ENCODE measurements around the gene FARSA. TPM values are rescaled to one million over a fixed set of nuclear protein-coding genes. Genes with fewer than 3 reads are reported as not detected.
A peak's percentile ranks its signal among the peaks of the same experiment; 100 is the strongest.

The FARSA gene
- total and polyA plus RNA-seq, 2 donors (not counting 1 experiment from before 2014, with no cell fraction given), result 26.4 to 50.1 TPM

DNA sequence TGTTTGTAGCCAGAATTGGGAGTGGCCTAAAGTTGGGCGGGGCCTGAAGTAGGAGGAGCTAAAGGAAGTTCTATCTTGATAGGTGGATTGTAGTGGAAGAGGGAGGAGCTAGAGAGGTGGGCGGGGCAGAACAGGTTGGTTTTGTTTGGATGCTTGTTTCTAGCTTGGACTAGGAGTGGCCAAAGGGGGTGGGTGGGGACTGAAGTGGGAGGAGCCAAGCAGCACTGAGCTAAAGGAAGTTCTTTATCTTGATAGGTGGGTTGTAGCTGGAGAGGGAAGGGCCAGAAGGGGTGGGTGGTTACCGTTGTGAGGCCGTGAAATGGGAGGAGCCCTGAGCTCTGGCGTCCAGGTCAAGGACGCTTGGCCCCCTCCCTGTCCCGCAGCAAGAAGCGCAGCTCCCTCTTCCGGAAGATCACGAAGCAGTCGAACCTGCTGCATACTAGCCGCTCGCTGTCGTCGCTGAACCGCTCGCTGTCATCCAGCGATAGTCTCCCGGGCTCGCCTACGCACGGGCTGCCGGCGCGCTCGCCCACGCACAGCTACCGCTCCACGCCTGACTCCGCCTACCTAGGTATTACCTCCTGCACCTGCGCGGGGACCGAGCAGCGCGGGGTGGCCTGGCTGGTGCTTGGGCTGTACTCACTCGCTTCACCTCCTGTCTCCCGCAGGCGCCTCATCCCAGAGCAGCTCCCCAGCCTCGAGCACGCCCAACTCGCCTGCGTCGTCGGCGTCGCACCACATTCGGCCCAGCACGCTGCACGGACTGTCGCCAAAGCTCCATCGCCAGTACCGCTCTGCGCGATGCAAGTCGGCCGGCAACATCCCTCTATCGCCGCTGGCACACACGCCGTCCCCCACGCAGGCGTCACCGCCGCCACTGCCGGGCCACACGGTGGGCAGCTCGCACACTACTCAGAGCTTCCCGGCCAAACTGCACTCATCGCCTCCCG lies 60.3 kb downstream of the FARSA start:
- Mint-ChIP-seq H3K27me3 (no peaks in the 10 kb centered on the region), H3K4me1 (no peaks in the 10 kb centered on the region), H3K9me3 (ENCODE audit: insufficient read depth) (peaks cover 4% of the 10 kb centered on the region), H3K4me3 (peak overlapping the region; percentile 34), H3K27ac (no peak overlapping the region)
- ChIA-PET CTCF (interaction anchor here (0.5 to 1.0 kb wide), 5 partner anchors 11 to 1674 kb away, joined by 3 to 4 read pairs (median 3); partner anchors contain the start of gene DHPS), POLR2A (interaction anchor here (0.6 to 0.7 kb wide), 2 partner anchors 53 to 1264 kb away, joined by 3 read pairs; no protein-coding TSS in a partner anchor)
- 89% methylated on average over 70 of the region's 70 CpGs for WGBS (ENCODE audit: insufficient coverage)
- intact Hi-C loops (cut with micrococcal nuclease), result no loop called here
- Histone ChIP-seq H2AFZ (ENCODE audit: insufficient read depth, low read depth, low read length, poor library complexity, severe bottlenecking) (peak overlapping the region; percentile 22), H3K4me1 (ENCODE audit: control insufficient read depth in 2 of 2, insufficient read depth in 2 of 2, low read length in 2 of 2) (no peaks in the 10 kb centered on the region), H3K9me3 (ENCODE audit: control extremely low read depth in 1 of 3, control insufficient read depth in 2 of 3, insufficient read depth in 1 of 3, low read length in 2 of 3) (peaks cover 0 to 19% (median 0%) of the 10 kb centered on the region in 3 donors), H3K4me2 (replicated peaks; ENCODE audit: low read depth, low read length, poor library complexity, severe bottlenecking) (peak overlapping the region; percentile 52), H3K9ac (ENCODE audit: low read length) (peak overlapping the region; percentile 7), H3K27ac (ENCODE audit: low read length in 2 of 2) (no peak overlapping the region), H3K4me3 (ENCODE audit: control extremely low read depth in 1 of 5, extremely low read depth in 1 of 5, insufficient read depth in 1 of 5, low read depth in 2 of 5, low read length in 4 of 5) (peak overlapping the region in 2 of 5 experiments; percentile 34), H3K36me3 (replicated peaks in 1 of 2; ENCODE audit: control extremely low read depth in 1 of 2, control insufficient read depth in 1 of 2, extremely low read depth in 1 of 2, insufficient read depth in 2 of 2, low read length in 1 of 2) (peaks cover 0 to 23% of the 10 kb centered on the region in 2 experiments), H3K27me3 (replicated peaks in 1 of 4; ENCODE audit: control extremely low read depth in 1 of 4, control insufficient read depth in 3 of 4, insufficient read depth in 4 of 4, low read length in 3 of 4) (no peaks in the 10 kb centered on the region), H3K79me2 (ENCODE audit: control insufficient read depth, insufficient read depth, low read length) (peaks cover 4% of the 10 kb centered on the region), H4K20me1 (ENCODE audit: control insufficient read depth, insufficient read depth, low read length, poor library complexity, severe bottlenecking) (no peaks in the 10 kb centered on the region)
- no peak for TF ChIP-seq EZH2 (IDR thresholded peaks at IDR 0.05; ENCODE audit: borderline replicate concordance, insufficient read depth, low read depth, low read length, poor library complexity, severe bottlenecking)
- TF ChIP-seq, protein P1, sequence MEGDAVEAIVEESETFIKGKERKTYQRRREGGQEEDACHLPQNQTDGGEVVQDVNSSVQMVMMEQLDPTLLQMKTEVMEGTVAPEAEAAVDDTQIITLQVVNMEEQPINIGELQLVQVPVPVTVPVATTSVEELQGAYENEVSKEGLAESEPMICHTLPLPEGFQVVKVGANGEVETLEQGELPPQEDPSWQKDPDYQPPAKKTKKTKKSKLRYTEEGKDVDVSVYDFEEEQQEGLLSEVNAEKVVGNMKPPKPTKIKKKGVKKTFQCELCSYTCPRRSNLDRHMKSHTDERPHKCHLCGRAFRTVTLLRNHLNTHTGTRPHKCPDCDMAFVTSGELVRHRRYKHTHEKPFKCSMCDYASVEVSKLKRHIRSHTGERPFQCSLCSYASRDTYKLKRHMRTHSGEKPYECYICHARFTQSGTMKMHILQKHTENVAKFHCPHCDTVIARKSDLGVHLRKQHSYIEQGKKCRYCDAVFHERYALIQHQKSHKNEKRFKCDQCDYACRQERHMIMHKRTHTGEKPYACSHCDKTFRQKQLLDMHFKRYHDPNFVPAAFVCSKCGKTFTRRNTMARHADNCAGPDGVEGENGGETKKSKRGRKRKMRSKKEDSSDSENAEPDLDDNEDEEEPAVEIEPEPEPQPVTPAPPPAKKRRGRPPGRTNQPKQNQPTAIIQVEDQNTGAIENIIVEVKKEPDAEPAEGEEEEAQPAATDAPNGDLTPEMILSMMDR (IDR thresholded peaks at IDR 0.05), result no peak
- ATAC-seq (ENCODE audit: low read depth) (peak; percentile 72), DNase-seq (peak; percentile 69)

Small RNAs within 50 kb of the gene (small RNA-seq; reads per million reads assigned to genes)
- gene MIR5695 (ENCODE audit: insufficient read length, low read depth, low replicate concordance) (not detected), gene MIR6515 (ENCODE audit: insufficient read length, low read depth, low replicate concordance) (not detected)

Other genes starting within 250 kb of the FARSA start
- gene GNG14, start 245.7 kb downstream of the FARSA start, total RNA-seq, result not detected in 2 replicates
- not detected in 2 replicates for gene GNG14, start 245.7 kb downstream of the FARSA start, polyA plus RNA-seq
- gene FBXW9, start 237.1 kb downstream of the FARSA start, total RNA-seq, result 4.7 and 5.2 TPM in 2 replicates
- 4.0 and 4.7 TPM in 2 replicates for gene FBXW9, start 237.1 kb downstream of the FARSA start, polyA plus RNA-seq
- 73.7 and 76.3 TPM in 2 replicates for gene TNPO2, start 209.8 kb downstream of the FARSA start, total RNA-seq
- 85.6 and 89.0 TPM in 2 replicates for gene TNPO2, start 209.8 kb downstream of the FARSA start, polyA plus RNA-seq
- 199 and 207 TPM in 2 replicates for gene TRIR, start 199.0 kb downstream of the FARSA start, total RNA-seq
- gene TRIR, start 199.0 kb downstream of the FARSA start, polyA plus RNA-seq, result 270 and 305 TPM in 2 replicates
- gene GET3, start 196.2 kb downstream of the FARSA start, total RNA-seq, result 30.7 and 37.2 TPM in 2 replicates
- 45.5 and 61.7 TPM in 2 replicates for gene GET3, start 196.2 kb downstream of the FARSA start, polyA plus RNA-seq
- gene BEST2, start 181.9 kb downstream of the FARSA start, total RNA-seq, result not detected in 2 replicates
- gene BEST2, start 181.9 kb downstream of the FARSA start, polyA plus RNA-seq, result 0.07 TPM in 1 of 2 replicates, not detected in the other
- 31.6 and 33.4 TPM in 2 replicates for gene HOOK2, start 158.2 kb downstream of the FARSA start, total RNA-seq
- 30.3 and 35.7 TPM in 2 replicates for gene HOOK2, start 158.2 kb downstream of the FARSA start, polyA plus RNA-seq
- gene JUNB, start 142.2 kb downstream of the FARSA start, total RNA-seq, result 196 and 206 TPM in 2 replicates
- gene JUNB, start 142.2 kb downstream of the FARSA start, polyA plus RNA-seq, result 1,407 and 4,055 TPM in 2 replicates
- gene PRDX2, start 131.9 kb downstream of the FARSA start, total RNA-seq, result 45.1 and 45.5 TPM in 2 replicates
- 44.3 and 66.1 TPM in 2 replicates for gene PRDX2, start 131.9 kb downstream of the FARSA start, polyA plus RNA-seq
- 2.1 TPM in 1 of 2 replicates, not detected in the other for gene THSD8, start 131.6 kb downstream of the FARSA start, total RNA-seq
- gene THSD8, start 131.6 kb downstream of the FARSA start, polyA plus RNA-seq, result not detected in 2 replicates
- 16.9 and 18.9 TPM in 2 replicates for gene RNASEH2A, start 127.1 kb downstream of the FARSA start, total RNA-seq
- gene RNASEH2A, start 127.1 kb downstream of the FARSA start, polyA plus RNA-seq, result 13.0 and 14.5 TPM in 2 replicates
- gene RTBDN, start 99.1 kb downstream of the FARSA start, total RNA-seq, result not detected in 2 replicates
- gene RTBDN, start 99.1 kb downstream of the FARSA start, polyA plus RNA-seq, result not detected in 2 replicates
- gene MAST1, start 95.2 kb downstream of the FARSA start, total RNA-seq, result 0.39 and 1.2 TPM in 2 replicates
- gene MAST1, start 95.2 kb downstream of the FARSA start, polyA plus RNA-seq, result 0.36 and 1.1 TPM in 2 replicates
- 26.6 and 30.8 TPM in 2 replicates for gene DNASE2, start 52.3 kb downstream of the FARSA start, total RNA-seq
- gene DNASE2, start 52.3 kb downstream of the FARSA start, polyA plus RNA-seq, result 24.9 and 25.9 TPM in 2 replicates
- not detected in 2 replicates for gene KLF1, start 46.5 kb downstream of the FARSA start, total RNA-seq
- gene KLF1, start 46.5 kb downstream of the FARSA start, polyA plus RNA-seq, result not detected in 2 replicates
- gene GCDH, start 42.6 kb downstream of the FARSA start, total RNA-seq, result 61.2 and 63.2 TPM in 2 replicates
- 47.8 and 48.9 TPM in 2 replicates for gene GCDH, start 42.6 kb downstream of the FARSA start, polyA plus RNA-seq
- not detected in 2 replicates for gene SYCE2, start 14.4 kb downstream of the FARSA start, total RNA-seq
- 0.17 TPM in 1 of 2 replicates, not detected in the other for gene SYCE2, start 14.4 kb downstream of the FARSA start, polyA plus RNA-seq
- gene CALR, start 4.9 kb upstream of the FARSA start, total RNA-seq, result 214 and 237 TPM in 2 replicates
- gene CALR, start 4.9 kb upstream of the FARSA start, polyA plus RNA-seq, result 385 and 709 TPM in 2 replicates
- gene RAD23A, start 12.2 kb upstream of the FARSA start, total RNA-seq, result 89.0 and 100 TPM in 2 replicates
- 106 and 123 TPM in 2 replicates for gene RAD23A, start 12.2 kb upstream of the FARSA start, polyA plus RNA-seq
- 11.7 and 12.6 TPM in 2 replicates for gene GADD45GIP1, start 23.5 kb upstream of the FARSA start, total RNA-seq
- 12.9 and 17.5 TPM in 2 replicates for gene GADD45GIP1, start 23.5 kb upstream of the FARSA start, polyA plus RNA-seq
- gene DAND5, start 35.9 kb upstream of the FARSA start, total RNA-seq, result not detected in 2 replicates
- not detected in 2 replicates for gene DAND5, start 35.9 kb upstream of the FARSA start, polyA plus RNA-seq
- 4.8 and 5.6 TPM in 2 replicates for gene NFIX, start 61.8 kb upstream of the FARSA start, total RNA-seq
- 0.45 and 0.69 TPM in 2 replicates for gene NFIX, start 61.8 kb upstream of the FARSA start, polyA plus RNA-seq
- gene LYL1, start 169.1 kb upstream of the FARSA start, total RNA-seq, result 124 and 125 TPM in 2 replicates
- gene LYL1, start 169.1 kb upstream of the FARSA start, polyA plus RNA-seq, result 94.2 and 112 TPM in 2 replicates
- 81.6 and 91.8 TPM in 2 replicates for gene TRMT1, start 183.0 kb upstream of the FARSA start, total RNA-seq
- gene TRMT1, start 183.0 kb upstream of the FARSA start, polyA plus RNA-seq, result 281 and 284 TPM in 2 replicates
- gene NACC1, start 184.6 kb upstream of the FARSA start, total RNA-seq, result 25.9 and 30.6 TPM in 2 replicates
- 16.8 and 27.5 TPM in 2 replicates for gene NACC1, start 184.6 kb upstream of the FARSA start, polyA plus RNA-seq
- 48.4 and 59.0 TPM in 2 replicates for gene STX10, start 216.7 kb upstream of the FARSA start, total RNA-seq
- gene STX10, start 216.7 kb upstream of the FARSA start, polyA plus RNA-seq, result 147 and 155 TPM in 2 replicates
- 181 and 189 TPM in 2 replicates for gene IER2, start 216.7 kb upstream of the FARSA start, total RNA-seq
- gene IER2, start 216.7 kb upstream of the FARSA start, polyA plus RNA-seq, result 869 and 2,152 TPM in 2 replicates

Data from B cell (primary cell).